NCI-H748 treated with DMSO at 0.1 percent for 48 hours (cell line): ENCODE results near the gene ABI3BP.
A peak's percentile ranks its signal among the peaks of the same experiment; 100 is the strongest.

Experiments
- DNase-seq: peaks from one replicate; lab custom pipeline; 2025; lab: John Stamatoyannopoulos, UW

Gene ABI3BP

DNA sequence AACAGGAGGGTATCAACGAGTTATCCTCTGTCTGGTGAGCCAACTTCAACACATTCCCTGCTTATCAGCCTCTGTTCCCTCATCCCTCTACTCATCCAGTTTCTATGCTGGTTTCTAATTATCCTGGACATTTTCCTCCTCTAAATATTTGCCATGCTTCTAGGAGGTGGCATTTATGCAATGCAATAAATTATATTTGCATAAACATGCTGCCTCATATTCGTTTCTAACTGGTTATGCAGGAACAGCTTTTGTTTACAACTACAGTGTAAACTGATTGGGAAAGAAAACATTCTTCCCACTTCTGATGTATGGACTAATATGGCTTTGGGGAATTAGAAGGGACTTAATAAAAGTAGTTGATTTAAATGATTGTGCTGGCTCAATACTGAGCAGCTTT is 161.6 kb downstream of the ABI3BP start:
- no peak for DNase-seq

DNA sequence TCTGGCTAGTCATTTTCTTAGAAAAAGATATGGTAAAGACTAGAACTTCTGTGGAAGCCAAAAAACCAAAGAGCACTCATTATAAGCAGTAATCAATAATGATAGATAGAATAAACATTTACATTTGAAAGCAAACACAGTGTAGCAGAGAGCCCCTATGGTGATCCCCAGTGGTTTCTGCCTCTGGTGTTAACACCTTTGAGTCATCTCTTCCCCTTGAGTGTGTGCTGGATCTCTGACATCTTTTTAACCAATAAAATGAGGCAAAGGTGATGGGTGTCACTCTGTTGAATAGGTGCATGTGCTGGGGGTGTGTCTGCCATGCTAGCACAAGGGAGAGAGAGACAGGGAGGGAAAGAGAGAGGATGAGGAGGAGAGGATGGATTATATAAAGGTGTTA is 162.3 kb downstream of the ABI3BP start:
- no peak for DNase-seq

DNA sequence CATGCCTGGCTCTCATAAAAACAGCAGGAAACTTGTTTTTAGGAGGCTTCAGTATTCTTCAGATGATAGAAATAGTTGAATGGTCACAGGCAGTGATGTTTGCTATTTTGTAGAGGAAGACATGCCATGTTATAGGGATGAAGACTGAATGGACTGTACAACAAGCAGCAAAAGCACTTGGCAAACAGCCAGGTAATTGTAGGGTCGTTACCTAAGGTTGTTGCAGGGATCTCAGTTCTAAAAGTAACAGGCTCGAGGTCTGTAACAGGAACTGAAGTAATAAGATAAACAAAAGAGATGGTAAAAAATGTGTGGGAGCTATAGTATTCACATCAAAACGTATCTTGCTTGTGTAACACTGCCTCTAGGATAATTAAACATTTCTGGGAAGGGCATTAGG is 167.6 kb downstream of the ABI3BP start:
- peak; percentile 15 for DNase-seq

GRCh38 chr3:100815583-100815982 is 177.6 kb downstream of the ABI3BP start:
- no peak for DNase-seq

DNA sequence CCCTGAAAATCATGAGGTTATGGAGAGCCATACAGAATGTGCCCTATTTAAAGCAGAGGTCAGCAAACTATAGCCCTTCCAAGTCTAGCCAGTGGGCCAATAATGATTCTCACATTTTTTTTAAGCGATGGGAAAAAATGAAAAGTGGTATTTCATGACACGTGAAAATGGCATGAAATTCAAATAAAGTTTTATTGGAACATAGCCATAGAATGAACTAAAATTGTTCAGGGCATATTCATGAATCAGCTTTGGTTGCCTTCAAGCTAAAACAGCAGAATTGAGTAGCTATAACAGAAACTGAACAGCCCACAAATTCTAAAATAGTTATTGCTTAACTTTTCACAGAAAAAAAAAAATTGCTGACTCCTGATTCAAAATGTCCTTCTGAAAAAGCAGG is 179.4 kb downstream of the ABI3BP start:
- DNase-seq = no peak

DNA sequence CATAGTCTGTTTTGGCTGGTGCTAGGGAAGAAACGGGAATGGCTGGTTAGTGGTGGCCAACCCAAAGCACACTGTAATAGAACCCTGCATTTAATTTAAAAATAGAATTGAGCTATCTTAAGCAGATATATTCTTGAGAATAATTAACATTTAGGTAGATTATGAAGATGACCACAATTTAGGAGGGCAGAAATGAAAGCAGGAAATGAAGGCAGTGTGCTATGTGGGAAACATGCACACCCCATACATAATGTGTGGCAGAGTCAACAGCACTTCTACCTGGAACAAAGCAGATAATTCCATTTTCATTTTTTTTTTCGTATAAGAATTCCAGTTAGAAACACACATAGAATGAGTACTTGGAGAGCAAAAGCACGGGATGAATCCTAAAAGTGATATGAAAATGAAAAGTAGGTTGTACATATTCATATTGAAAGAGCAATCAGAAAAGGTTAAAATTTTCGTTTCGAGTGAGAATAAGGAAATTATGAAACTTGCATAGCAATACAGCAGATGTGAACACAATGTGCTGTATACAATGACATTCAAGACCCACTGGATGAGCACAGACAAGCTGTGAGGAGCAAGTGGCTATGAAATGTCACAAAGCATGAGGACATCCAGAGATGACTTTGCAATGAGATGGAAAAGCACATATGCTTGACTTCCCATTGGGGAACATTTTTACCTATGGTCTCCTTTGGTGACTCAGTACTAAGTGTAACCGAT is 181.3 kb downstream of the ABI3BP start:
- DNase-seq = no peak

GRCh38 chr3:100810671-100811070 is 182.6 kb downstream of the ABI3BP start:
- DNase-seq = no peak

DNA sequence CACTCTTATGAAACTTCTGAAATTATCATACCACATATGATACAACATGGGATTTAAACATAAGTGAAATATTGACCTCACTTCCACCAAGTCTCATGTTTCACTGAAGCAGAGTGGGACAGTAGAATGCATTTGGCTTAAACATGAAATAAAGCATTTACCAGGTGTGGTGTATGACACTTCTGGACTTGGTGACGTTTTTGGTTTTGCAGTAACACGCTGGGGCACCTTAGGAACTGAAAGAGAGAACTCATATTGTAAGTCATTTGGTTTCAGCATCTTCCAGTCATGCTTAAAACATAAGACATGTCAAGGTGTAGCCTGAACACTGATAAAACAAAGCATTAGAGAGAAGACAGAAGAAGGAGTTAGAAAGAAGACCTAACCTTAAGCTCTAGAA is 188.6 kb downstream of the ABI3BP start:
- DNase-seq = no peak

DNA sequence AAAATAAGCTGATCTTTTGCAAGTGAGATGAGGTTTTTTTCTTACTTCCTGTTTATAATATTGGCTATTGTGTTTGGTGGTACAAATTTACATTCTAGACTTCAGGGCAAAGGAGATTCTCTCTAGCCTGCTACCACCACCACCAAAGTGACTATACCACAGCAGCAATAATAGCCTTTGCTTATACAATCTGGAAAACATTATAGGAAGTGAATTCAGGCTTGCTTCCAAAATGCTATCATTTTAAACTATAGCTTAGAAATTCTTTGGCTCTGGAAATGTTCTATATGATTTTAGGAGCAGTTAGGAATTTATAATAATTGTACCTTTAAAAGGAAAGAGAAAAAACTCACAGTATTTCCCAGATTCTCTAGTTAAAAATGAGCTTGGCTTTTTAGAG is 189.5 kb downstream of the ABI3BP start:
- no peak for DNase-seq

GRCh38 chr3:100802126-100802525 is 191.1 kb downstream of the ABI3BP start:
- no peak for DNase-seq

GRCh38 chr3:100798012-100798411 is 195.2 kb downstream of the ABI3BP start:
- no peak for DNase-seq

- DNase-seq = peak; percentile 1
Observed at GRCh38 chr3:100796556-100796955, 196.7 kb downstream of the ABI3BP start.

GRCh38 chr3:100789579-100789978 is 203.6 kb downstream of the ABI3BP start:
- no peak for DNase-seq

DNA sequence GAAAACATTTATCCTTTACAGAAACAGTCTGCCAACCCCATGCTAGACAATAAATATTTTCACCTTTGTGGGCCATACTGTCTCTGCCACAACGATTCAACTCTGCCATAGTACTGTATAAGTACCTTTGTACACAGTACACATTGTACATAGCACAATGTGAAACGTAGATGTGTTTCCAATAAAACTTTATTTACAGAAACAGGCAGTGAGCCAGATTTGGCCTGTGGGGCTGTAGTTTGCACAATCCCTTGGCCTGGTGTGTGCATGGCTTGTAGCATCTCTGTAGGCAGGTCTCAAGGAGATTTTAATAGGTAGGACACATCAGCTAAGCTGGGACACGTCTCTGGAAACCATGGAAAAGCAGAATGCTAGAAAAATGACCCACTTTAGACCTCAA is 209.6 kb downstream of the ABI3BP start:
- DNase-seq = no peak

DNA sequence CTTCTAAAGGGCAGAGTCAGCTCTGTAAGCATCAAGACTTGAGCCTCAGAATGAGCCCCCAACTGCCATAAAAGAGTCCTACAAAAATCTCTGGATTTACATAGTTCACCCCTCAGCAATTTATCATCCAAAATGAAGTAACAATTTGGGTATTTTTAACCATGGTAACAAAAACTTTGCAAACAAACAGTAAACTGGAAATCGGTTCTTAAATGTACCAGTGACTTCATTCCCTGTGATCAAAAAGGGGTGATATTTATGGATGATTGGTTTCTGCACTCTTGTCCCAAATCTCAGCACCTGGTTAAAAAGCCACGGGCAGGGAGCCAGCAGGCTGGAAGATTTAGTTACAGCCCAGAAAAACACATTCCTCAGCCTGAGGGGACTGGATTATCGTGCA is 210.3 kb downstream of the ABI3BP start:
- no peak for DNase-seq

DNA sequence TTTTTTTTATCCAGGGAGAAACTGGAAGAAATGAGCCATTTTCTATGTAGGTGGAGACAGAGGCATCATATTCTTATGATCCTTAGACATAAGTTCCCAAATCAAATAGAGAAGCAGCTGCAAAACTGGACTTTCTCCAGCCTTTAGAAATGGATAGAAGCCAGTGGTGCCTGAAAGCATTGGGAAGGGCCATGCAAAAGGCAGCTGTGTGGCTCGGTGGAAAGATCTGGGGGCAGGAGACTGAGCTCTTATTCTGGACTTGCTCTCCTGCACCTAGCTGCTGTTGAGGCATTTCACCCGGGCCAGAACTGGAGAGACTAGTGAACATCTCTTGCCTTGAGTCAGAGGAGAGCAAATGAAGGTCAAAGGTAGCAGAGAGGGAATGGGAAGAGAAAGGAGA is 210.9 kb downstream of the ABI3BP start:
- no peak for DNase-seq

GRCh38 chr3:100781301-100781700 is 211.9 kb downstream of the ABI3BP start:
- DNase-seq = no peak

DNA sequence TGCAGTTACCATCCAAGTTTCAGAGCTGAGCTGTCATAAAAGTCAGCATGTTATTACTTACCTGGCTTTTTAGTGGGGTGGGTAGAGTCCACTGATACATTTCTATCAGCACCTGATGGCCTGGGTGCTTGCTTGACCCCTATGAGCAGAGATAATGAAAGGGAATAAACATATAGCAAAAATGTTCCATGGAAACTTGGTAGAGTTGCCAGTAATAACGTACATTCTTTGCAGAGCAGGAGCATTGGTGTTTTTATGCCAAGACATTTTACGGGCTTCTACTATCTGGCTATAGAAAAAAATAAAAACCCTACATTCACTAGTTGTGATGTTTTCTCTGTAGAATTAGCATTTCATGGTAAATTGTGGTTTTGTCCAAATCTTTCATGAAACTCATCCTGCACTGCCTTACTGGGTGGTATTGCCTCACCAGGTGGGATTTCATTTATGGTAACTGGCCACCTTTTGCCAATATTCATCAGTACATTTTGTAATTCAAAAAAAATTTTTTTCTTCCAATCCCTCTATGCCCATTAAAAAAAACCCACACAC is 213.1 kb downstream of the ABI3BP start:
- DNase-seq = no peak

GRCh38 chr3:100779480-100779879 is 213.7 kb downstream of the ABI3BP start:
- no peak for DNase-seq

DNA sequence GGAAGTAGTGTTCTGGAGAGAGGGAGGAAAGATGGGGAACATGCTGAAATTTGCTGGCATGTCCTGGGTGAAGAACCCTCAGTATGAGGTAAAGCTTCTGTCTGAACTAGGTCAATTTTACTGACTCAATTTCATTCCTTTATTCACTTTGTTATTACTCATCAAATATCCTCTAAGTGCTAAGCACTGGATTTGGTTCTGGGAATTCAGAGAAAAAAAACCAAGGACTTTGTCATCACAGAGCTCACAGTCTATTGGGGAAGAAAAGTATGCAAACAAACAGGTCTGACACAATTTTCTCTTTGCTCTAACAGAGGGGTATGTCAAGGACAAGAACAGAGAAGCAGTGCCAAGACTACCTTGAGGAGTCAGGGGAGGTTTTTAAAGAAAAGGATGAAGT is 215.9 kb downstream of the ABI3BP start:
- DNase-seq = no peak

DNA sequence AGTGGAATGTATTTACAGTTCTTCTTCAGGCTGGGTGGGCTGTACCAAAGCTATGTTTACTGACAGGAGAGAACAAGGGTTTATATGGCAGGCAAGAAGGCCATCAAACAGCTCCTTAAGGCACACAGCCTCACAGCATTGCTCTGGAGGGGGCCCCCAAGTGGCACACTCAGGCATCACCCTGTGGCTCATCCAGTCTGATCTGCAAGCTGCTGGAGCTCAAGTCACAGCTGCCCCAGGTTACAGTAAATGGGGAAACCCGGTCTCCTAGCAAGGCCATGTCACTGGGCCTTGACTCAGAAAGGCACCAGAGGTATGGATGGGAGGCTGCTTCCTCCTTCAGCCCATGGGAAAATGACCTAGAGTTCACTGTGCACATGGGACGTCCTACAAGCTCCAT is 216.5 kb downstream of the ABI3BP start:
- DNase-seq = no peak

DNA sequence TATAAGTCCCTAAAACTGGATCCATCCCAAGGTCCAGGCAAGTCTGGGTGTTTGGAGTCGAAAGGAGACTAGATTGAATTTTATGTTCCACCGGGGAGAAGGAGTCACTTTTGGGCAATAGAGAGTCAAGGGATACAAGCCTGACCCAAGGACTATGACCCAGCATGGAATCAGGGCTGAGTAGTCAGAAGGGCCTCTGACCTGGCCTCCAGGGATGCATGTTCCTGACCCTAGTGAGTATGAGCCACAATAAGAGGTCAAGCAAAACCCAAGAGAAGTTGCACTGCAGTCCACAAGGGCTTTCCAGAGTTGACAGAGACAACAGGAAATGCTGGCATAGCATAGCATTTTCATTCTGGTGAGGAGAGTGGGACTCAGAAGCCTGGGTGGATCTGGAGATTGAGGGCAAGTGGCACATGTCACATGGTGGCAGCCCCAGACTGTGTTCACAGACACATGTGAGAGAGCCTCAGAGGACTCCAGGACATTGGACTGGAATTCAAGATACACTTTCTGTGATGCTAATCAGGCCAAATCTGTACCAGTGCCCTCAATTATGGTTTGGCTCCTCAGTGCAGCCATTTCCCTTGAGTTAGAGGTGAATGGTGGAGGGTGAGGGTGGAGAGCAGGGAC is 217.0 kb downstream of the ABI3BP start:
- no peak for DNase-seq

GRCh38 chr3:100775669-100776068 is 217.6 kb downstream of the ABI3BP start:
- DNase-seq = no peak

DNA sequence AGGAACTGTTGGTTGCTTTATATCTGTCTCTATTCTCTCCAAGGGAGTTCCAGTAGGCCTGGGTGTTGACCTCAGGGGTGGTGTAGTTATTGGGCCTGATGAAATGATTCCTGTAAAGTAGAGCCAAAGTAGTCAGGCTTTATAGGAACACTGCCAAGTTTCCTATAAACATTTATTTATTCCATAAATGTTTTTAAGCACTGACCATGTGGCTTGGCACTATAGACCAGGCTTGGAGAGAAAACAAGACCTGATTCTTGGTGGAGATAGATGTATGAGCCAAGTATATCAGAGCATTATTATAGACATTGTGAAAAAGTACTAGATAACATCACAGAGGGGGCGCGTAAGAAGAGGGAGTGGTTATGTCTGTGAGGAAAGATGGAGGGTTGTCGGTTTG is 218.0 kb downstream of the ABI3BP start:
- no peak for DNase-seq
